SK-N-SH (cell line): ENCODE measurements around the gene FAM234A. TPM values are rescaled to one million over a fixed set of nuclear protein-coding genes. Genes with fewer than 3 reads are reported as not detected.

ENCODE experiments used
- CTCF ChIA-PET: fragments of 300-600, 350-600 bp; formaldehyde crosslinking; extraction: SDS; loops from one replicate; lab custom pipeline; 2021; lab: Yijun Ruan, JAX
- POLR2A ChIA-PET: fragments of 350-600 bp; sonication (Branson Sonifier 250); formaldehyde crosslinking; extraction: SDS; loops from one replicate; lab custom pipeline; 2020; ENCODE audit warnings: antibody characterized with exemption, inconsistent platforms; lab: Yijun Ruan, JAX
- DNase-seq: peaks from one replicate; pipeline ENCODE4 v3.0.0; 2012
- H2AFZ ChIP-seq: fragments of 200-600 bp; sonication (generic); 2 replicates; pipeline ENCODE4 v1.8.1; 2016; ENCODE audit warnings: antibody characterized with exemption, mild to moderate bottlenecking, low read depth
- H3F3A ChIP-seq: fragments of 200-600 bp; sonication (generic); replicated peaks from 2 replicates; pipeline ENCODE3; 2016; ENCODE audit warnings: antibody characterized with exemption, mild to moderate bottlenecking; ENCODE audit not compliant: insufficient read depth
- H3K27ac ChIP-seq, 2 experiments: fragments of 200-500 bp in 1 of 2; fragments of 200-600 bp in 1 of 2; sonication (Bioruptor generic) in 1 of 2; sonication (generic), shearing (Covaris generic) in 1 of 2; 2 replicates each; pipeline versions ENCODE4 v1.5.1 to v1.6.1; 2014 to 2016; ENCODE audit warnings: low read depth in 2 of 2, inconsistent platforms in 1 of 2, low read length in 1 of 2, mild to moderate bottlenecking in 1 of 2, mixed read lengths in 1 of 2
- H3K27me3 ChIP-seq: fragments of 200-600 bp; sonication (generic), shearing (Covaris generic); 2 replicates; pipeline ENCODE4 v1.6.1; 2016; ENCODE audit warnings: mixed run types; ENCODE audit not compliant: insufficient read depth
- H3K36me3 ChIP-seq, 2 experiments: fragments of 200-500 bp in 1 of 2; fragments of 200-600 bp in 1 of 2; sonication (Bioruptor generic) in 1 of 2; sonication (generic) in 1 of 2; replicated peaks in 1 of 2; 2 replicates each; pipeline versions ENCODE3 to v1.5.1; 2014 to 2016; ENCODE audit warnings: low read length in 1 of 2, mild to moderate bottlenecking in 1 of 2; ENCODE audit not compliant: insufficient read depth in 2 of 2, control insufficient read depth in 1 of 2
- H3K4me1 ChIP-seq, 2 experiments: fragments of 200-500 bp in 1 of 2; fragments of 200-600 bp in 1 of 2; sonication (Bioruptor generic) in 1 of 2; sonication (generic), shearing (Covaris generic) in 1 of 2; 2 replicates each; pipeline versions ENCODE4 v1.5.1 to v1.6.1; 2014 to 2016; ENCODE audit warnings: low read depth in 1 of 2, low read length in 1 of 2, mixed run types in 1 of 2; ENCODE audit not compliant: insufficient read depth in 2 of 2, control insufficient read depth in 1 of 2
- H3K4me2 ChIP-seq: fragments of 200-600 bp; sonication (generic), shearing (Covaris generic); 2 replicates; pipeline ENCODE4 v1.6.1; 2017; ENCODE audit warnings: mixed run types
- H3K4me3 ChIP-seq, 2 experiments: fragments of 200-500 bp in 1 of 2; fragments of 200-600 bp in 1 of 2; sonication (Bioruptor generic) in 1 of 2; sonication (generic), shearing (Covaris generic) in 1 of 2; 2 replicates each; pipeline versions ENCODE4 v1.5.1 to v1.8.1; 2014 to 2016; ENCODE audit warnings: low read depth in 2 of 2, inconsistent platforms in 1 of 2, low read length in 1 of 2, mild to moderate bottlenecking in 1 of 2, mixed read lengths in 1 of 2, moderate library complexity in 1 of 2
- H3K79me2 ChIP-seq: fragments of 200-600 bp; sonication (generic); 2 replicates; pipeline ENCODE4 v1.8.1; 2017; ENCODE audit warnings: mild to moderate bottlenecking; ENCODE audit not compliant: insufficient read depth
- H3K9ac ChIP-seq: fragments of 200-600 bp; sonication (generic); 2 replicates; pipeline ENCODE4 v1.6.1; 2017; ENCODE audit warnings: mixed run types
- H3K9me2 ChIP-seq: fragments of 200-600 bp; sonication (generic); 2 replicates; pipeline ENCODE4 v1.6.1; 2017; ENCODE audit warnings: mixed run types
- H3K9me3 ChIP-seq: fragments of 200-600 bp; sonication (generic); 2 replicates; pipeline ENCODE4 v1.6.1; 2017; ENCODE audit warnings: mixed run types, mild to moderate bottlenecking, moderate library complexity
- H4K20me1 ChIP-seq: fragments of 200-600 bp; sonication (generic); 2 replicates; pipeline ENCODE4 v1.6.1; 2017; ENCODE audit warnings: mild to moderate bottlenecking, mixed run types; ENCODE audit not compliant: insufficient read depth
- CTCF ChIP-seq: fragments of 200-600 bp; sonication (generic); IDR thresholded peaks from 2 replicates; pipeline ENCODE4 v1.6.1; 2017; ENCODE audit warnings: antibody characterized with exemption, mild to moderate bottlenecking, moderate library complexity
- ELF1 ChIP-seq: IDR thresholded peaks from 2 replicates; pipeline ENCODE4 v1.4.0; 2012
- EP300 ChIP-seq, 2 experiments: IDR thresholded peaks; 2 replicates each; pipeline versions ENCODE4 v1.4.0 to v1.6.1; 2012; ENCODE audit warnings: borderline replicate concordance in 1 of 2, low read depth in 1 of 2, low read length in 1 of 2
- FOXM1 ChIP-seq: IDR thresholded peaks from 2 replicates; pipeline ENCODE4 v1.4.0; 2012; ENCODE audit warnings: low read depth, mild to moderate bottlenecking
- GATA2 ChIP-seq: sonication (generic); formaldehyde crosslinking; IDR thresholded peaks from 2 replicates; pipeline ENCODE4 v1.5.0; 2020; ENCODE audit warnings: mild to moderate bottlenecking, missing genetic modification reagents
- MEF2A ChIP-seq: IDR thresholded peaks from 2 replicates; pipeline ENCODE4 v1.4.0; 2012; ENCODE audit warnings: low read depth, borderline replicate concordance
- MXI1 ChIP-seq: IDR thresholded peaks from 2 replicates; pipeline ENCODE4 v1.6.1; 2012; ENCODE audit warnings: mild to moderate bottlenecking, low read depth, low read length, improper control_type of control experiment
- NRF1 ChIP-seq: IDR thresholded peaks from 2 replicates; pipeline ENCODE4 v1.6.1; 2012; ENCODE audit warnings: low read depth, mild to moderate bottlenecking, low read length
- RCOR1 ChIP-seq: fragments of 150-350 bp; IDR thresholded peaks from 2 replicates; pipeline ENCODE4 v1.6.1; 2017; ENCODE audit warnings: antibody characterized with exemption, low read length
- RXRA ChIP-seq: IDR thresholded peaks from 2 replicates; pipeline ENCODE4 v1.4.0; 2012; ENCODE audit warnings: low read depth, mild to moderate bottlenecking, borderline replicate concordance
- TEAD4 ChIP-seq: IDR thresholded peaks from 2 replicates; pipeline ENCODE4 v1.4.0; 2012; ENCODE audit warnings: mild to moderate bottlenecking, borderline replicate concordance; ENCODE audit not compliant: insufficient read depth
- USF1 ChIP-seq: IDR thresholded peaks from 2 replicates; pipeline ENCODE4 v1.4.0; 2012; ENCODE audit warnings: low read depth, borderline replicate concordance
- USF2 ChIP-seq: fragments of 150-350 bp; IDR thresholded peaks from 2 replicates; pipeline ENCODE4 v1.6.1; 2017; ENCODE audit warnings: antibody characterized with exemption, low read length, low read depth, borderline replicate concordance
- WGBS: methylation state at CpG from one replicate; pipeline ENCODE4 v1.1.6; 2017; ENCODE audit warnings: low lambda C conversion rate; 5-methylcytosine and 5-hydroxymethylcytosine counted together
- polyA plus RNA-seq, 3 experiments: library from polyadenylated mRNA; depleted of rRNA; stranded (reverse); fragments of >200 nt; gene quantifications; 2 replicates each; pipeline ENCODE4 v1.2.3, GENCODE V29; 2012
- TF ChIP-seq, protein P1 (sequence below): fragments of 150-350 bp; IDR thresholded peaks from 2 replicates; pipeline ENCODE4 v1.6.1; 2016; ENCODE audit warnings: mild to moderate bottlenecking, low read depth, low read length
- TF ChIP-seq, protein P2 (sequence below): IDR thresholded peaks from 2 replicates; pipeline ENCODE4; 2012

FAM234A gene
- polyA plus RNA-seq, 1 of the 3 experiments (the other 2 are of a cell fraction): 126 TPM

DNA sequence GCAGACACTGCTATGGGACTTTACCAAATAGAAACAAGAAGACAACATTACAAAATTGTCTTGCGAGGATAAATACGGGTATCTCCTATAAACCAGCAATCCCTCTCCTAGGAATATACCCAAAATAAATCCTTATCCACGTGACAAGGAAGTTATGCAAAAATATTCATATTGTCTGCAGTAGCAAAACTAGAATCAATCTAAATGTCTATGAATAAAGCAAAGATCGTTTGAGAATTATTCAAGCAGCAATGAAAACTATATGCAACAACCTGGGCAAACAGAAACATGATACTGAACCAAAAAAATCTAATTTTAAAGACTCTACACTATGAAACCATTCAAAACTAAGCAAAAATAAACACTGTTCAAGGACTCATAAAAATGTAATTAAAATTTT is 14.6 kb upstream of the FAM234A start:
- Histone ChIP-seq H3K4me3 (no peak overlapping the region), H3K9me3 (no peaks in the 10 kb centered on the region), H3K9me2 (no peaks in the 10 kb centered on the region), H2AFZ (no peak overlapping the region), H3K27ac (no peak overlapping the region), H3K9ac (no peak overlapping the region), H3K27me3 (no peaks in the 10 kb centered on the region), H4K20me1 (peaks cover 68% of the 10 kb centered on the region), H3F3A (peaks cover 10% of the 10 kb centered on the region), H3K36me3 (peaks cover 41 to 83% of the 10 kb centered on the region in 2 experiments), H3K4me1 (no peaks in the 10 kb centered on the region), H3K4me2 (no peak overlapping the region), H3K79me2 (peaks cover 99% of the 10 kb centered on the region)
- no peak for DNase-seq
- ChIA-PET POLR2A (no interaction called here), CTCF (no interaction called here)
- whole genome bisulfite sequencing: 85% methylated on average over 4 of the region's 4 CpGs
- no peak for TF ChIP-seq ELF1
- no peak for TF ChIP-seq EP300 (IDR thresholded peaks at IDR 0.05; ENCODE audit: borderline replicate concordance in 1 of 2, low read depth in 1 of 2, low read length in 1 of 2)
- no peak for TF ChIP-seq RXRA
- TF ChIP-seq FOXM1: no peak
- TF ChIP-seq USF1: no peak
- TF ChIP-seq GATA2 (CRISPR knock-in tag): no peak
- no peak for TF ChIP-seq RCOR1
- no peak for TF ChIP-seq CTCF
- TF ChIP-seq MEF2A: no peak
- no peak for TF ChIP-seq NRF1
- TF ChIP-seq MXI1: no peak
- TF ChIP-seq, protein P1, sequence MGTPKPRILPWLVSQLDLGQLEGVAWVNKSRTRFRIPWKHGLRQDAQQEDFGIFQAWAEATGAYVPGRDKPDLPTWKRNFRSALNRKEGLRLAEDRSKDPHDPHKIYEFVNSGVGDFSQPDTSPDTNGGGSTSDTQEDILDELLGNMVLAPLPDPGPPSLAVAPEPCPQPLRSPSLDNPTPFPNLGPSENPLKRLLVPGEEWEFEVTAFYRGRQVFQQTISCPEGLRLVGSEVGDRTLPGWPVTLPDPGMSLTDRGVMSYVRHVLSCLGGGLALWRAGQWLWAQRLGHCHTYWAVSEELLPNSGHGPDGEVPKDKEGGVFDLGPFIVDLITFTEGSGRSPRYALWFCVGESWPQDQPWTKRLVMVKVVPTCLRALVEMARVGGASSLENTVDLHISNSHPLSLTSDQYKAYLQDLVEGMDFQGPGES: no peak
- TF ChIP-seq, protein P2, sequence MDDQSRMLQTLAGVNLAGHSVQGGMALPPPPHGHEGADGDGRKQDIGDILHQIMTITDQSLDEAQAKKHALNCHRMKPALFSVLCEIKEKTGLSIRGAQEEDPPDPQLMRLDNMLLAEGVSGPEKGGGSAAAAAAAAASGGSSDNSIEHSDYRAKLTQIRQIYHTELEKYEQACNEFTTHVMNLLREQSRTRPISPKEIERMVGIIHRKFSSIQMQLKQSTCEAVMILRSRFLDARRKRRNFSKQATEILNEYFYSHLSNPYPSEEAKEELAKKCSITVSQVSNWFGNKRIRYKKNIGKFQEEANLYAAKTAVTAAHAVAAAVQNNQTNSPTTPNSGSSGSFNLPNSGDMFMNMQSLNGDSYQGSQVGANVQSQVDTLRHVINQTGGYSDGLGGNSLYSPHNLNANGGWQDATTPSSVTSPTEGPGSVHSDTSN: no peak
- TF ChIP-seq USF2: no peak
- no peak for TF ChIP-seq TEAD4
